GM21723 (cell line): ENCODE results near the gene CERS1.

Source experiments
- ATAC-seq: cut with Tn5 transposase; IDR thresholded peaks from one replicate; pipeline ENCODE4 v1.9.1; 2021; ENCODE audit warnings: mild to moderate bottlenecking, moderate library complexity; ENCODE audit not compliant: unreplicated experiment

The CERS1 gene, protein sequence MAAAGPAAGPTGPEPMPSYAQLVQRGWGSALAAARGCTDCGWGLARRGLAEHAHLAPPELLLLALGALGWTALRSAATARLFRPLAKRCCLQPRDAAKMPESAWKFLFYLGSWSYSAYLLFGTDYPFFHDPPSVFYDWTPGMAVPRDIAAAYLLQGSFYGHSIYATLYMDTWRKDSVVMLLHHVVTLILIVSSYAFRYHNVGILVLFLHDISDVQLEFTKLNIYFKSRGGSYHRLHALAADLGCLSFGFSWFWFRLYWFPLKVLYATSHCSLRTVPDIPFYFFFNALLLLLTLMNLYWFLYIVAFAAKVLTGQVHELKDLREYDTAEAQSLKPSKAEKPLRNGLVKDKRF

DNA sequence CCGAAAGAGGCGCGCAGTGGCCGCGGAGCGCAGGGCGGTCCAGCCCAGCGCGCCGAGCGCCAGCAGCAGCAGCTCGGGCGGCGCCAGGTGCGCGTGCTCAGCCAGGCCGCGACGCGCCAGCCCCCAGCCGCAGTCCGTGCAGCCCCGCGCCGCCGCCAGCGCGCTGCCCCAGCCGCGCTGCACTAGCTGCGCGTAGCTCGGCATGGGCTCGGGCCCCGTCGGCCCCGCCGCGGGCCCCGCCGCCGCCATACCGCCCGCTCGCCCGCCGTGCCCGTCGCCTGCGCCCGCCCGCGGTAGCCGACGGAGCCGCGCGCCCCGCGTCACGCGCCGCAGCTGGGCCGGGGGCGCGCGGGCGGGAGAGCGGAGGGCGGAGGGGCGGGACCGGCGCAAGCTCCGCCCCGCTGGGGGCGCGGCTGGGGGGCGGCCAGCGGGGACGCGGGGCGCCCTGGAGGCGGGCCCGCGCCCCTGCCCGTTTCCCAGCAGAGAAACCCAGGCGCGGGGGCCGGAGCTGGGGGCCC, at the start of gene CERS1:
Gene CERS1, minus strand, starts transcription at position 335 of the 518 bp plus-strand sequence. Its CDS starts 86 bp downstream, at position 249.
- ATAC-seq, result no peak

DNA sequence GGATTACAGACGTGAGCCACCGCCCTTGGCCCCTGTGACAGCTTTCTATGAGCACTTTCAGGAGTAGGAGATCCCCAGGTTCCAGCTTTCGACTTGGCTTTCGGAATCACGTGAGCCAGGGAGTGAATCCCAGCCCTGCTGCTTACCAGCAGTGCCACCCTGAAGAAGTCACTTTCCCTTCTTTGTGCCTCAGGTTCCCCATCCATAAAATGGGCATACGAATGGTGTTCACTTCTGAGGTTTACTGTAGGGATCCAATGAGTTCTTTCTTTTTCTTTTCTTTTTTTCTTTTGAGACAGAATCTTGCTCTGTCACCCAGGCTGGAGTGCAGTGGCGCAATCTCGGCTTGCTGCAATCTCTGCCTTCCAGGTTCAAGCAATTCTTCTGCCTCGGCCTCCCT, 49.3 kb upstream of the CERS1 start:
- no peak for ATAC-seq

- no peak for ATAC-seq
Measured at GRCh38 chr19:18943465-18943864, 47.5 kb upstream of the CERS1 start.

DNA sequence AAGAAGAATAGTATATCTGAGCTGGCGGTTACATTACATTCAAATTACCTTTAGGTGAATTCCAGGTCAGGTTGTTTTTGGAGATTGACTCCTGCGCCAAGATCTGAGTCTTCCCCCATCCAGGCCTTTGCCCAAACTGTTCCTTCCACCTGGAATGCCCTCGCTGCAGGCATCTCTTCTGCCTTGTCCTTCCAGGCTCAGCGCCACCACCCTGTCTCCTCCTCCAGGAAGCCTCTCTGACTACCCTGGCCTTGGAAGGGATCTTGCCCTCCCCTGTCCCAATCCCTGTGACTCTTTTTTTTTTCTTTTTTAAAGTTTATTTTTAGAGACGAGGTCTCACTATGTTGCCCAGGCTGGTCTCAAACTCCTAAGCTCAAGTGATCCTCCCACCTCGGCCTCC, 46.7 kb upstream of the CERS1 start:
- no peak for ATAC-seq

DNA sequence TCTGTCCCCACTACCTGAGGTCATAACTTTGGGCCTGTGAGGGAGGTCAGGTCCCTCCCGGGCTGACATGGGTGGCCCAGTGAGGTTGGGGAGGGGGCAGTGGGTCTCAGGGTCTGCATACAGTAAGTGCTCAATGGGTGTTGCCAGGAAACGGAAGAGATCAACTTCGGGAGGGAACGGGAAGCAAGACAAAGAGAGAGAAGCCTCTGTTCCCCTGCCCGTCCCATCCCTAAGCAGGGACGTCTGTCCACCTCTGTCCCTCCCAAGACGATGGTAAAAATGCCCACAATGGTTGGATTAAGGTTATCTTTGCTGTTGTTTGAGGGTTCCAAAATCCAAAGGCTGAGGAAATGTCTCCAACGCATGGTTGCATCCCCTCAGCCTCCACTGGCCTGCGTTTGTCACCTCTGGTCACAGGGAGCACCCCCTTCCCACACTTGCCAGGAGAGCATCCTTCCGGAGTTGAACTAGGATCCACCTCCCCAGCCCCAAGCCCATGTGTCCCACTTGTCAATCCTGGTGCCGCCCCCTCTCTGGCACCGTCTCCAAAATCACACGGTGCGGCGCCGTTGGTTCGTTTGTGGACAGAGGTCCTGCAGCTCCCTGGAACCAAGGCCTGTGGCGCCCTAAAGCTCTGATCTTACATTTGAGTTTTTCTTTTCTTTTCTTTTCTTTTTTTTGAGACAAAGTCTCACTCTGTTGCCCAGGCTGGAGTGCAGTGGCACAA, 45.8 kb upstream of the CERS1 start:
- ATAC-seq, result no peak

DNA sequence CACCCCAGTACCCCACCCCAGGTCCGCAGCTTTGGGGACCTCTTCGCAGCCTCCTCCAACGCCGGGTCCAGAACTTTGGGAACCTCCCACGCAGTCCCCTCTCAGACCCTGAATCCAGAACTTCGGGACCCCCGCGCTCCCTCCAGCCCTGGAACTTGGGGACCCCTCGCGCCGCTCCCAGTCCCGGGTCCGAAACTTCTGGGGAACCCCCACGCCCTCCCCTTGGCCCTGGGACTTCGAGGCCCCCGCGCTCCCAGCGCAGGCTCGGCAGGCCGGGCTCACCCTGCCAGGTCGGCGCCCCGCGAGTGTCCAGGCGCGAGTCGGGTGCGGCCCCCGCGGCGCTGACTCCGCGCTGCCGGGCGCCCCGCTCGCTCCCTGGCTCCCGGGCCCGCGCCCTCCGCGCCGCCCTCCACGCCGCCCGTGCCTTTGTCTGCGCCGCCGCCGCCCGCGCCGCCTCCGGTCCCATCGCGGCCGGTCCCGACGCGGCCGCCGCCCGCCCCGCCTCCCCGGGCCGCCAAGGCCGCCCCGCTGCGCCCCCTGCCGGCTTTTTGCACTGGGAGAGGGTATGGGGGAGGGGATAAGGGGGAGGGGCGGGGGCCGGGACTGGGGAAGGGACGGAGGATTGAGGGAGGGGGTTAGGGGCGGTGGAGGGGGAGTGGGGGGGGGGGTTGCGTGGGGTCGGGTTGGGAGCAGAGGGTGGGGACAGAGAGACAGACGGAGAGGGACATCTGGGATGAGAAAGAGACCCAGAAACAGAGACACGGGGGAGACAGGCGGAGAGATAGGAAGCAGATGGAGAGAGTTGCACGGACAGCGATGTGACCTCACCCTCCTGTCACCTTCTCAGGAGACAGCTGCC, 45.0 kb upstream of the CERS1 start, which contains the start of gene HOMER3:
Gene HOMER3, minus strand, starts transcription at position 449 of the 859 bp plus-strand sequence. CDS start 2,235 bp downstream, outside the sequence.
- no peak for ATAC-seq

DNA sequence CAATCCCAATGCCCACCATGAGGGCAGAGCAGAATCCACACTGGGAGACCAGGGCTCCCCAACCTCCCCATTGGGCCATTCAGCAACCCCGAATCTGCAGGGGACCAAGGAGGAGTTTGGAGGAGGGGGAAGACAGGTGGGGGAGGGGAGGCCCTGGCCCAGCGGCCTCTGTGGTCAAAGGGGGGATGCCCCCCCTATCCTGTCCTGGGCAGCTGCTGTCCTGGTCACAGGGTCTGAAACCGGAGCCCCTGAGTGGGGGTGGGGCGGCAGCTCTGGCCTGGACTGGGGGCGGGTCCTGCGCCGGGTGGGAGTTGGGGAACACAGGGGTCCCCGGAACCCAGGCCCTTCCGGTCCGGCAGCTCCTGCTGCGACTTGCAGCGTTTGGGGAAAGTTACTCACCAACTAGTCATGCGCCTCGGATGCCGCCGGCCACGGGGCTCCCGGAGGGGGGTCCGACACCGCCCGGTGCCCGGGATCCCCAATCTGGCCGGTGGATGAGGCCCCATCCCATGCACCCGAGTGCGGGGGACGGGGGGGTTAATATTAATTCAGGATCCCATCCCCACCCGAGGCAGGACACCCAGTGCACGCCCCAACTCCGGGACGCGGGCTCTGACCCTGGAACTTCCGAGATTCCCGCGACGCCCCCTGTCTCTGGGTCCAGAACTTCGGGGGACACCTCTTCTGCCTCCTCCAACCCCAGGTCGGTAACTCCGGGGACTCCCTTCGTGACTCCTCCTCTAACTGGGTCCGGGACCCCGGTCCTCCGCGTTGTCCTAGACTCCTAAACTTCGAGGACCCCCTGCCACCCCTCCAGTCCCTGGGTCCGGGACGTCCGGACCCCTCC, 44.2 kb upstream of the CERS1 start:
- no peak for ATAC-seq

DNA sequence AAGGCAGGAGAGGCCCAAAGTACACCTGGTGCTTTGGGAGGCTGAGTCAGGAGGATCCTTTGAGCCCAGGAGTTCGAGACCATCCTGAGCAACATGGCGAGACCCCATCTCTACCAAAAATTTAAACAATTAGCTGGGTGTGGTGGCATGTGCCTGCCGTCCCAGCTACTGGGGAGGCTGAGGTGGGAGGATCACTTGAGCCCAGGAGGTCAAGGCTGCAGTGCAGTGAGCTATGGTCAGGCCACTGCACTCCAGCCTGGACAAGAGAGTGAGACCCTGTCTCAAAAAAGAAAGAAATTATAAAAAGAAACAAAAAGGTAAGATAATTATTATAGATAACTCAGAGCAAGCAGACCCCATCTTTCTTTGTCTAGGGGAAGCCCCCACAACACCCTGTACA, 43.2 kb upstream of the CERS1 start:
- ATAC-seq, result no peak

DNA sequence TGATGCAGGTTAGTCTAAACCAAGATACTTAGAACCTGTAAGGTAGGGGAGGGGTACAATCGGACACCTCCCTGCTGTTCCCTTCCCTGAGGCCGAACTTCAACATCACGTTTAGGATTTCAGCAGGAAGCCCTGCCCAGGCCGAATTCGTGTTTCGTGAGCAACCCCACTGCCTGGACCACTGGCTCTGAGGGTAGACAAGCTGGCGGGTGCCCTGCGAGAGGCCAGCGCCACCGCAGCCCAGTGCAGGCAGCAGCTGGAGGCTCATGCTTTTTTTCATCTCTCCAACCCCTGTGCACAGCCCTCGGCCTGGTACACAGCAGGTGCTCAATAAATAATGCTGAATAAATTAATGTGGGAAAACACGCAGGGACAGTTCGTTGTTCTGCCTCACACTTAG, 37.3 kb upstream of the CERS1 start:
- no peak for ATAC-seq

DNA sequence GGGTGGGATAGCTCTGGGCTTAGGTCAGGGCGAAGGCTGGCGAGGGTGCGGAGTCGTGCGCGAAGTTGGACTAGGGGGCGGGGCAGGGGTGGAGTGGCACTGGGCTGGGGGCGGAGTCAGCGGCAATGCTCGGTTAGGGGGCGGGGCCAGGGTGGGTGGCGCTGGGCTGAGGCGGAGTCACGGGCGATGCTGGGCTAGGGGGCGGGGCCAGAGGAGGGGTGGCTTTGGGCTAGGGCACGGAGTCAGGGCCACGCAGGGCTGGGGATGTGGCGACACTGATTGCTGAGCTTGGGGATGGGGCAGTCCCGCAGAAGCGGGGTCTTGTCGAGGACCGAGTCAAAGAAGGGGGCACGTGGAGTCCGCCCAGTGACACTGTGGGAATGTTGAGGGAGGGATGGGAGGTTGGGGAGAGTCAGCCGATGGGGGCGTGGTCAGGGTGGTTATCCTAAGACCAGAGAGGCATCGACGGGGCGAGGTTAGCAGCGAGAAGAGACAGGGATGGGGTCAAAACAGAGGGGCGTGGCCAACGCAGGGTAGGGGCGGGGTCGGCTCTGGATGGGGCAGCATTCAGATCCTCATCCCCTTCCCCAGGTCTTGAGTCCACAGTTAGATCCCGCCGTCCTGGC, 36.4 kb upstream of the CERS1 start:
- ATAC-seq, result no peak

GRCh38 chr19:18931316-18932162, 35.6 kb upstream of the CERS1 start:
- no peak for ATAC-seq

DNA sequence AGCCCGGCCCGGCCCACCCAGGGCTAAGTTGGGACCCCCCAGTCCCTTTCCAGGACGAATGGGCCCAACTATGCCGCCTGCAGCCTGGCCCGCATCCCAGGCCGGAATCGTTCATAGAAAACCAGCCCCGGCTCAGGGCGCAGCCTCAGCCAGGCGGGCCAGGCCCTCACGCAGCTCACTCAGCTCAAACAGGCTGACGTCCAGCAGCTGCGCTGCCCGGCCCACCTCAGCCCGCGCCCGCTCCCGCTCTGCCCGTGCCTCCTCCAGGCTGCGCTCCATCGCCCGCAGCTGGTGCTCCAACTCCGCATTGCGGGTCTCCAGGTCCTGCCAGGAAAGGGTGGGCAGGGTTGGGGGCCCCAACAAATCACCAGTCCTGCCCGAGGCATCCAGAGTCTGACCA, 33.4 kb upstream of the CERS1 start:
- no peak for ATAC-seq

DNA sequence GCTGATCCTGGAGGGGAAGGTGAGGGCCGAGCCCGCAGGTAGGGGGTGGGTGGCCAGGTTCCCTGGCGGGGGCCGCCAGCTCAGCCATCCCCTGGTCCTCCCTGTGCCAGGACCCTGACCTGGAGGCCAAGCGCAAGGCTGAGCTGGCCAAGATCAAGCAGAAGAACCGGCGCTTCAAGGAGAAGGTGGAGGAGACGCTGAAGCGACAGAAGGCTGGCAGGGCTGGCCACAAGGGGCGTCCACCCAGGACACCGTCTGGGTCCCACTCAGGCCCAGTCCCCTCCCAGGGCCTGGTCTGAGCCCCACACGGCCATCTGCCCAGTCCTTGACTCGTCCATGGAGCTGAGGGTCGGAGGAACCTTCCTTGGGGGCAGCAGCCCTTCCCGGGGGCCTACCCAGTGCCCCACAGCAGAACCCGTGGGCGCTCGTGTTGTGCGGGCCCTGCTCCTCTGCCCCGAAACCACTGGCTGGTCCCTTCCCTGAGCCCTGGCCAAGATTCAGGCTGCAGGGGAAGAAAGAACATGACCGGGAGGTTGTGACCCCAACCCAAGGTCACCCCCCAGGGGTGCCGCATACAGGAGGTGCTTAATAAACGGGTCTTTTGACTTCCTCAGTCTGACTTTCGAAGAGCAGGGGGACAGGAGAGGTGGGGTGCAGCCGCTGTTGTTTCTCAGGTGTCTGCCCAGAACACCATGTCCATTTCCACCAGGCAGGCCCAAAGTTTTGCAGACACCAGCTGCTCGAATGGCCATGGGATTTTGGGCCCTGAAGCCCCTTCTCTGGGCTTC, 32.3 kb upstream of the CERS1 start:
- ATAC-seq, result no peak

DNA sequence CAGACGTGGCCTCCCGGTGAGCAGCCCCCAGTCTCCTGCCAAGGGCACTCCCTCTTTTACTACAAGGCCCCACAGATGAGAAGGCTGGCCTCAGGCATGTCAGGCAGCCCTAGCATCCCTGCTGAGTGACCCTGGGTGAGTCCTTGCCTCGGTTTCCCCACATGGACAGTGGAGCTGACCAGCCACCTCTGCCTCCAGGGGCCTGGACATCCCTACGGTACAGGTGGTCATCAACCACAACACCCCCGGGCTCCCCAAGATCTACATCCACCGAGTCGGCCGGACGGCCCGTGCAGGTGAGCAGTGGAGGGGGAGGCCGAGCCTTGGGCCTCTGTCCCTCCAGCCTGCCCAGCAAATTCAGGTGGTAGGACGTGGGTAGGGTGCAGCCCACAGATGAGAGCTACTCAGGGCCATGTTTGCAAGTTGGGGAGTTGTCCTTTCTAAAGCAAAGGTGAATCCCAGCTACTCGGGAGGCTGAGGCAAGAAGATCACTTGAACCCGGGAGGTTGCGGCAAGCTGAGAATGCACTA, 28.8 kb upstream of the CERS1 start:
- ATAC-seq, result no peak

DNA sequence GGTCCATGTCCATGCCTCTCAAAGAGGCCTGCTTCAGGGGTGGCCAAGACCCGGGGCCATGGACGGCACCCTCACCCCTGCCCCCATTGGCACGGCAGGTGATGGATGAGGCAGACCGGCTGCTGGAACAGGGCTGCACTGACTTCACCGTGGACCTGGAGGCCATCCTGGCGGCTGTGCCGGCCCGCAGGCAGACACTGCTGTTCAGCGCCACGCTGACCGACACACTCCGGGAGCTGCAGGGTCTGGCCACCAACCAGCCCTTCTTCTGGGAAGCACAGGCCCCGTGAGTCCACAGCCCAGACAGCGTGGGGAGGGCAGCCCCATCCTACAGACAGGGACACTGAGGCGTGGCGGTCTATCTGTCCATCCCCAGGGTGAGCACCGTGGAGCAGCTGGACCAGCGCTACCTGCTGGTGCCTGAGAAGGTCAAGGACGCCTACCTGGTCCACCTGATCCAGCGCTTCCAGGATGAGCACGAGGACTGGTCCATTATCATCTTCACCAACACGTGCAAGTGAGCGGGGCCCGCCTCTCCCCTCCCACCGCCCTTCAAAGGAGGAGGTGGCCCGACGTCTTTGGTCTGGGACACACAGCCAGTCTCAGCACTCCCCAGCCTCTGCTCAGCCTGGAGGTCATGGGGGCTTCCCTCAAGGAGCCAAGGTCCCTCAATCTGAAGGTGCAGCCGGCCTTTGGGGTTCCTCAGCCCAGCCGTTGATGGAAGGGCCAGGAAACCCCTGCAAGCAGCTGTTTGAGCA, 26.4 kb upstream of the CERS1 start:
- ATAC-seq, result no peak

GRCh38 chr19:18921593-18921992, 25.6 kb upstream of the CERS1 start:
- no peak for ATAC-seq

GRCh38 chr19:18920400-18920799, 24.4 kb upstream of the CERS1 start:
- no peak for ATAC-seq
